ENCODE measurements around the gene CAMP.
A peak's percentile ranks its signal among the peaks of the same experiment; 100 is the strongest.
"Not testable (repeated sequence)": the region's sequence is repeated elsewhere in the genome, so short reads cannot be mapped to it uniquely, and the experiment has no call there.

CAMP gene

DNA sequence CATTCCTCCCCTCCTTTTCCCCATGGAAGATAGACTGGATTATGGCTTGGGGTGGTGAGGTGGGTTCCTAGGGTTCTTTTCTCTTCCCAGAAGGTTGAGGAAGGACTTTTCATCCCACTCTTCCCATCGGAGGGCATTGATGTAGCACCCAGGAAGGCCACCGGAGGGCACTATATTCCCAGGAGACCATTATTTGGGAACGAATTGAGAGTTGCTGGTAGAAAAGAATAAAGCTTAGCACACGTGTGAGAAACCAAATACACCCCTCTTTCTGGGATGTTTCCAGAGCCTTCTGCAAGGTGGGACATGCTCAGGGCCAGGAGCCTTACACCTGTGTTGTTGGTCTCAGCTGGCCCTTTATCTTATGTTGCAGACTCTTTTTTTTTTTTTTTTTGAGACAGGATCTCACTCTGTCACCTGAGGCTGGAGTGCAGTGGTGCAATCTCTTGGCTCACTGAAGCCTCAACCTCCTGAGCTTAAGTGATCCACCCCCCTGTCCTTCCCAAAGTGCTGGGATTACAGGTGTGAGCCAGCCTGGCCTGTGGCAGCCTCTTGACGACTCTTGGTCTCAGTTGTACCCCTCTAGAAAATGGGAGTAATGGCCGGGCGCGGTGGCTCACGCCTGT, 28.7 kb upstream of the CAMP start:
- TF ChIP-seq, protein P1, sequence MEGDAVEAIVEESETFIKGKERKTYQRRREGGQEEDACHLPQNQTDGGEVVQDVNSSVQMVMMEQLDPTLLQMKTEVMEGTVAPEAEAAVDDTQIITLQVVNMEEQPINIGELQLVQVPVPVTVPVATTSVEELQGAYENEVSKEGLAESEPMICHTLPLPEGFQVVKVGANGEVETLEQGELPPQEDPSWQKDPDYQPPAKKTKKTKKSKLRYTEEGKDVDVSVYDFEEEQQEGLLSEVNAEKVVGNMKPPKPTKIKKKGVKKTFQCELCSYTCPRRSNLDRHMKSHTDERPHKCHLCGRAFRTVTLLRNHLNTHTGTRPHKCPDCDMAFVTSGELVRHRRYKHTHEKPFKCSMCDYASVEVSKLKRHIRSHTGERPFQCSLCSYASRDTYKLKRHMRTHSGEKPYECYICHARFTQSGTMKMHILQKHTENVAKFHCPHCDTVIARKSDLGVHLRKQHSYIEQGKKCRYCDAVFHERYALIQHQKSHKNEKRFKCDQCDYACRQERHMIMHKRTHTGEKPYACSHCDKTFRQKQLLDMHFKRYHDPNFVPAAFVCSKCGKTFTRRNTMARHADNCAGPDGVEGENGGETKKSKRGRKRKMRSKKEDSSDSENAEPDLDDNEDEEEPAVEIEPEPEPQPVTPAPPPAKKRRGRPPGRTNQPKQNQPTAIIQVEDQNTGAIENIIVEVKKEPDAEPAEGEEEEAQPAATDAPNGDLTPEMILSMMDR (IDR thresholded peaks at IDR 0.05; ENCODE audit: low read depth, low read length, missing control alignments) = peak; percentile 82
- no peak overlapping the region for H3K4me3 ChIP-seq (ENCODE audit: low read depth, low read length)
- no peak for DNase-seq (ENCODE audit: low read depth)

DNA sequence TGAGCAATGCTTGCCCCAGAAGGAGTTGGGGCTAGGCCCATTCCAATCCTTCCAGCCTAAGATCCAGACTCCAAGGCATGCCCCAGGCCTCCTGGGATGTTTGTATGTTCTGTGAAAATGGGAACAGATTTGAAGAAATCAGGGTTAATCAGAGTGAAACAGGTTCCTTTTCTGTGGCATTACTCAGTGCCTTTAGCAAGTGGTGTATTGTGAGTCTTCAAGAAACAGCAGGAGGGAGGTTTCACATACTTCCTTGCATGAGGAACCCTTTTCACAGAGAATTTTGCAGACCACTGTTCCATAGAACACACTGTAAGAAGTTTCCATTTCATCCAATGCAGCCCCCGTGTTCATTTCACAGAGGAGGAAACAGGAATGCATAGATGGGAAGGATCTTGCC, 26.7 kb upstream of the CAMP start:
- TF ChIP-seq, protein P1 (IDR thresholded peaks at IDR 0.05; ENCODE audit: low read depth, low read length, missing control alignments) = no peak
- no peak for DNase-seq (ENCODE audit: low read depth)
- no peak overlapping the region for H3K4me3 ChIP-seq (ENCODE audit: low read depth, low read length)

DNA sequence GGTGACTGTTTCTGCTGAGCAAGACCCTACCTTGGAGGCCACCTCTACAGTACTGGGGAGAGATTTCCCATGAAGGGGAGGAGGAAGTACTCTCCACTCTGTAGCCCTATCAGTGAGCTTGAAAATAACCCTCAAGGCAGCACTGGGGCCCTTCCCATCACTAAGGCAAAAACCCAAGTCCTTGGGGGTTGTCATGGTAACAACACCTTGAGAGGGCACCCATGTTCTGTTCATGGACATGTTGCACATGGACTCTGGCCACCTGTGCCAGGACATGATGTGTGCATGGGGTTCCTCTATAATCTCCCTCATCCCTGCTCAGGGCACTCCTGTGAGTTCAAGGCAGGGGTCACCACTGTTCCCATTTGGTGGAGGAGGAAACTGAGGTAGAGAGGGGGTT, 24.2 kb upstream of the CAMP start:
- H3K4me3 ChIP-seq (ENCODE audit: low read depth, low read length) = no peak overlapping the region
- TF ChIP-seq, protein P1 (IDR thresholded peaks at IDR 0.05; ENCODE audit: low read depth, low read length, missing control alignments) = no peak
- DNase-seq (ENCODE audit: low read depth) = no peak

DNA sequence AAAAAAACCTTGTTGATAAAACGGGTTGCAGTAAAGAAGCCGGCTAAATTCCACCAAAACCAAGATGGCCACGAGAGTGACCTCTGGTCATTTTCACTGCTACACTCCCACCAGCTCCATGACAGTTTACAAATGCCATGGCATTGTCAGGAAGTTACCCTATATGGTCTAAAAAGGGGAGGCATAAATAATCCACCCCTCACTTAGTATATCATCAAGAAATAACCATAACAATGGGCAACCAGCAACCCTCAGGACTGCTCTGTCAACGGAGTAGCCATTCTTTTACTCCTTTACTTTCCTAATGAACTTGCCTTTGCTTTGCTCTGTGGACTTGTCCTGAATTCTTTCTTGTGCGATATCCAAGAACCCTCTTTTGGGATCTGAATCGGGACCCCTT, 20.7 kb upstream of the CAMP start:
- DNase-seq (ENCODE audit: low read depth) = no peak
- H3K4me3 ChIP-seq (ENCODE audit: low read depth, low read length) = no peak overlapping the region
- TF ChIP-seq, protein P1 (IDR thresholded peaks at IDR 0.05; ENCODE audit: low read depth, low read length, missing control alignments) = no peak

DNA sequence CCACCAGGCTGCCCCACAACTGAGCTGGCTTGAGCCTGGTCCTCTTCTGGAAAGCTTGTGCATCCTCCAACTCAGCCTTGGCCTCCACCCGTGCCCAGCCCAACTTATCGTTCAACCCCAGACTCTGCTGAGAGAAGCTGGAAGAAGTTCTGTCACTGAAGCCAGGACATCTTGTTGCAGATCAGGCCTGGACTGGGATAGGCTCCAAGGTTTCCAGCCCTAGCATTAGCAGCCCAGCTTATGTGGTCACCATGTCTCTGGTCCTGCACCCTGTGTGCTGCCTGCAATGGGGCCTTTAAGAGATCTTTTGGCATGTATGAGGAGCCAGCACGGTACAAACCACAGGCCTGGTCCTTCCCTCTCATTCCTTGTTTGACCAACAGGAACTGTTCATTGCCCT, 15.2 kb upstream of the CAMP start:
- TF ChIP-seq, protein P1 (IDR thresholded peaks at IDR 0.05; ENCODE audit: low read depth, low read length, missing control alignments) = no peak
- H3K4me3 ChIP-seq (ENCODE audit: low read depth, low read length) = no peak overlapping the region
- DNase-seq (ENCODE audit: low read depth) = no peak

DNA sequence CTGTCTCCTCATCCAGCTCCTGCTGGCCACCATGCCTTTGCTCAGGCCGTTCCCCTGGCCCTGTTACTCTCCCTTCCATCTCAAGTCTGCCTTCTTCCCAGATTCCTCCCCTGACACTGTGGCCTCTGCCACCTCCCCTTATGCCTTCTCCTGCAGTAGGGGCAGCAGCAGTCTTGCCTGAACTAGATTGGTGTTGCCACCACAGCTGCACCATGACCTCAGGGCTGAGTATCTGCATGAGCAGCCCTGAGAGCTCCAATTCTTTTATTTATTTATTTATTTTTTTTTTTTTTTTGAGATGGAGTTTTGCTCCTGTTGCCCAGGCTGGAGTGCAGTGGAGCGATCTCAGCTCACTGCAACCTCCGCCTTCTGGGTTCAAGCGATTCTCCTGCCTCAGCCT, 13.8 kb upstream of the CAMP start:
- no peak overlapping the region for H3K4me3 ChIP-seq (ENCODE audit: low read depth, low read length)
- TF ChIP-seq, protein P1 (IDR thresholded peaks at IDR 0.05; ENCODE audit: low read depth, low read length, missing control alignments) = no peak
- no peak for DNase-seq (ENCODE audit: low read depth)

DNA sequence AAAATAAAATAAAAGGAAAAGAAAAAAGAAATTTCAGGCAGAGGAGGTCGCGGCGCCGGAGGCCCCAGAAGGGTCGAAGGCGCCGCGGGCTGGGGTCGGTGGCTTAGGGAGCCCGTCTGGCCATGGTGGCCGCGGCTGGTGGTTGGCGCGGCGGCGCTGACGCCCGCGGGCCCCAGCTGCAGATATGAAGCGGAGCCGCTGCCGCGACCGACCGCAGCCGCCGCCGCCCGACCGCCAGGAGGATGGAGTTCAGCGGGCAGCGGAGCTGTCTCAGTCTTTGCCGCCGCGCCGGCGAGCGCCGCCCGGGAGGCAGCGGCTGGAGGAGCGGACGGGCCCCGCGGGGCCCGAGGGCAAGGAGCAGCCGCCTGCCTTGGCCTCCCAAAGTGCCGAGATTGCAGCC, 12.8 kb upstream of the CAMP start:
- not testable (repeated sequence) for H3K4me3 ChIP-seq (ENCODE audit: low read depth, low read length); DNase-seq (ENCODE audit: low read depth)

DNA sequence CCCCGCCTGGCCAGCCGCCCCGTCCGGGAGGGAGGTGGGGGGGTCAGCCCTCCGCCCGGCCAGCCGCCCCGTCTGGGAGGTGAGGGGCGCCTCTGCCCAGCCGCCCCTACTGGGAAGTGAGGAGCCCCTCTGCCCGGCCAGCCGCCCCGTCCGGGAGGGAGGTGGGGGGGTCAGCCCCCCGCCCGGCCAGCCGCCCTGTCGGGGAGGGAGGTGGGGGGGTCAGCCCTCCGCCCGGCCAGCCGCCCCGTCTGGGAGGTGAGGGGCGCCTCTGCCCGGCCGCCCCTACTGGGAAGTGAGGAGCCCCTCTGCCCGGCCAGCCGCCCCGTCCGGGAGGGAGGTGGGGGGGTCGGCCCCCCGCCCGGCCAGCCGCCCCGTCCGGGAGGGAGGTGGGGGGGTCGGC, 11.5 kb upstream of the CAMP start:
- H3K4me3 ChIP-seq (ENCODE audit: low read depth, low read length); DNase-seq (ENCODE audit: low read depth): not testable (repeated sequence)
